Activated naive CD4-positive, alpha-beta T cell treated with anti-CD3 and anti-CD28 coated beads, Interleukin-2, amount 50 U/mL, for 24 hours (primary cell): ENCODE measurements around the gene THBD.

Source experiments
- H3K27ac Mint-ChIP-seq: one replicate; pipeline ENCODE4 v1.8.0; 2021; ENCODE audit warnings: mild to moderate bottlenecking, mixed read lengths
- H3K27me3 Mint-ChIP-seq: one replicate; pipeline ENCODE4 v1.8.0; 2021; ENCODE audit warnings: mixed read lengths
- H3K36me3 Mint-ChIP-seq: one replicate; pipeline ENCODE4 v1.8.0; 2021; ENCODE audit warnings: mixed read lengths
- H3K4me1 Mint-ChIP-seq: one replicate; pipeline ENCODE4 v1.8.0; 2021; ENCODE audit warnings: mixed read lengths
- H3K4me3 Mint-ChIP-seq: one replicate; pipeline ENCODE4 v1.8.0; 2021; ENCODE audit warnings: mild to moderate bottlenecking, mixed read lengths
- H3K9me3 Mint-ChIP-seq: one replicate; pipeline ENCODE4 v1.8.0; 2021; ENCODE audit warnings: mixed read lengths

Gene THBD, protein sequence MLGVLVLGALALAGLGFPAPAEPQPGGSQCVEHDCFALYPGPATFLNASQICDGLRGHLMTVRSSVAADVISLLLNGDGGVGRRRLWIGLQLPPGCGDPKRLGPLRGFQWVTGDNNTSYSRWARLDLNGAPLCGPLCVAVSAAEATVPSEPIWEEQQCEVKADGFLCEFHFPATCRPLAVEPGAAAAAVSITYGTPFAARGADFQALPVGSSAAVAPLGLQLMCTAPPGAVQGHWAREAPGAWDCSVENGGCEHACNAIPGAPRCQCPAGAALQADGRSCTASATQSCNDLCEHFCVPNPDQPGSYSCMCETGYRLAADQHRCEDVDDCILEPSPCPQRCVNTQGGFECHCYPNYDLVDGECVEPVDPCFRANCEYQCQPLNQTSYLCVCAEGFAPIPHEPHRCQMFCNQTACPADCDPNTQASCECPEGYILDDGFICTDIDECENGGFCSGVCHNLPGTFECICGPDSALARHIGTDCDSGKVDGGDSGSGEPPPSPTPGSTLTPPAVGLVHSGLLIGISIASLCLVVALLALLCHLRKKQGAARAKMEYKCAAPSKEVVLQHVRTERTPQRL

DNA sequence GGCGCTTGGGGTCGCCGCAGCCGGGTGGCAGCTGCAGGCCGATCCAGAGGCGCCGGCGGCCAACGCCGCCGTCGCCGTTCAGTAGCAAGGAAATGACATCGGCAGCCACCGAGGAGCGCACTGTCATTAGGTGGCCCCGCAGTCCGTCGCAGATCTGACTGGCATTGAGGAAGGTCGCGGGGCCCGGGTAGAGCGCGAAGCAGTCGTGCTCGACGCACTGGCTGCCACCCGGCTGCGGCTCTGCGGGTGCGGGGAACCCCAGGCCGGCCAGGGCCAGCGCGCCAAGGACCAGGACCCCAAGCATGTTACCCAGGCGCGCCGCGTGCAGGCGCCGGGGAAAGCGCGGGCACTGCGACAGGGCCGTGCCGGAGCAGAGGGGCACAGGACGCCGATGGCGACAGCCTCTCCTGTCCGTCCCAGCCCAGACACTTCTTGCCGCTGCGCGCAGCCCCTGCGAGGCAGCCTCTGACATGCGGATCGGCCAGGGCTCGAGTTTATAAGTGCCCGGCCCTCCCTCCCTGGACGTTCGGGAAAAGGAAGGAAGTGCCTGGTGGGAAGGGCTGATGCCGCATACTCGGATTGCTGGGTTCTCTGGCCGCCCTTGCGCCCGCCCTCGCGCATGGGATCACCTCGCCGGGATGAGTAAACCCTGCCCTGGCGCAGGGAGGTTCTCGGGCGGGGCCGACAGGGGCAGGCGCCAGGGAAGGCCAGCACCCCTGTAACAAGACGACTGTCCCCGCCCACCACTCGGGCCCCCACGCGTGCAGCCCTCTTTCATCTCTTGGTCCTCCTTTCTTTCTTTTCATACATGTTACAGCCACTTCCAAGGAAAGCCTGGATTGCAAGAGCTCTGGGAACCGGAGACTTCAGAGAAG is at the start of gene THBD:
THBD (minus strand) TSS at position 472 of the 875 bp plus-strand sequence; CDS start at position 304, 168 bp downstream.
- Mint-ChIP-seq H3K4me1 (no peaks in the 10 kb centered on the region), H3K27me3 (peaks cover 21% of the 10 kb centered on the region), H3K27ac (no peak within 1 kb of the TSS), H3K9me3 (no peaks in the 10 kb centered on the region), H3K36me3 (no peaks in the 10 kb centered on the region), H3K4me3 (no peak within 1 kb of the TSS)

DNA sequence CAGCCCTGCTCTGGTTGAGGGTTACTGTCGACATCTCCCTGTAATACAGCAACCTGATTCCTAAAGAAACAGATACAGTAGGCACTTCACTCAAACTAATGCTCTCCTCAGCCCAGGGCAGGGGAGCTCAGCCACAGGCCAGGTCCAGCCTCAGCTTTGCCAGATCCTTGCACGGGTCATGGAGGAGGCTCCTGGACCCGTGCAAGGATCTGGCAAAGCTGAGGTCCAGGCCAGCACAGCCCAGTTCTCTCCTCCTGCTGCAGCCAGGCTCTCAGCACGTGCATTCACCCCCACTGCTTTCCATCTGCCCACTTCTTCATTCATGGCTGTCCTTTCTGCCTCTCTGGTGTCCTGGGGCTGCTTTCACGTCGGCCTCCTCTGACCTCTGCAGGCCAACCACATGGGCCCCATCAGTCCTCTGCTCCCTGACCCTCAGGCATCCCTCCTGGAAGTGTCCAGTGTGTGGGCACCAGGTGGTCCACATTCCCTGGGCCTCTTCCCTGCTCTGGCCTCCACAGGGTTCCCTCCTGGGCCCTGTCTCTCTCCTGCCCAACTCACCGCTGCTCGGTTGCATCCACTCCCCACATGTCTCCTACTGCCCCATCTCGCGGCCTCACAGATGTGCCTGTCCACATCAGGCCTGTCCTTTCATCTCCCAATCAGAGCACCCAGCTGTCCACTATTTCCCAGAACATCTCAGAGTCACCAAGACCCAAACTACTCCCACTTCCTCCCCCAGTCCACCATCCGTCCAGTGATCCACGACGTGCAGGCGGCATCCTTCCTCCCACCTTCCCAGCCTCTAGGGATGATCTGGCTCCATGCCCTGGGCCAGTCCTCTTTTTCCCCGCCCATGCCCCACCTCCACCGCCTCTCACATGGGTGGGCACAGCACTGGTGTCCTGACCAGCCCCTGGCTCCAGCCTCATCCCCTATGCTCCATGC is 48.4 kb upstream of the THBD start:
- no peak overlapping the region for H3K4me3 Mint-ChIP-seq
- H3K36me3 Mint-ChIP-seq = no peaks in the 10 kb centered on the region
- H3K4me1 Mint-ChIP-seq = no peaks in the 10 kb centered on the region
- no peaks in the 10 kb centered on the region for H3K27me3 Mint-ChIP-seq
- H3K9me3 Mint-ChIP-seq = no peaks in the 10 kb centered on the region
- no peak overlapping the region for H3K27ac Mint-ChIP-seq

DNA sequence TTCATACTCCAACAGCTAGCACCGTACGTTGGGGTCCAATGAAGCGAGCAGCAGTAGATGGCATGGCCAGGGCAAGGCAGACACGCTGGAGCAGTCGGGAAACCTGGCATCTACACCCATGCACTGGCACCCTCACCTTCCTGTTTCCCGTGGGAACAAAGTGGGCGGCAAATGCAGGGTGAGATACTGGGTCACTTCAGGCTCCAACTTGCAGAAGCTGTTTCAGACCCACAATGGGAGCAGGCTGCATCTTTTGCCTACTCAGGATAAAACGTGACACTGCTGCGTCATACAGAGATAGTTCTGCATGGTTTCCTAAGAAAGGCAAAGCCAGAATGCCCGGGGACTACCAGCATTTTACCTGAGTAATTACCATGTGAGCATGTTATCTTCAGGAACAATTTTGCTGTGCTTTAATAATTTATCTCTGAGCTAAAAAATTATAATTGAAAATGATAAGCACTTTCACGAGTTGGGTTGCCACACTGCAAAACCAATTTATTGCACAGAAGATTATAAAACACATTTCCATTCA is 47.6 kb upstream of the THBD start:
- Mint-ChIP-seq H3K4me1 (no peaks in the 10 kb centered on the region), H3K27me3 (no peaks in the 10 kb centered on the region), H3K36me3 (no peaks in the 10 kb centered on the region), H3K4me3 (no peak overlapping the region), H3K9me3 (no peaks in the 10 kb centered on the region), H3K27ac (no peak overlapping the region)

DNA sequence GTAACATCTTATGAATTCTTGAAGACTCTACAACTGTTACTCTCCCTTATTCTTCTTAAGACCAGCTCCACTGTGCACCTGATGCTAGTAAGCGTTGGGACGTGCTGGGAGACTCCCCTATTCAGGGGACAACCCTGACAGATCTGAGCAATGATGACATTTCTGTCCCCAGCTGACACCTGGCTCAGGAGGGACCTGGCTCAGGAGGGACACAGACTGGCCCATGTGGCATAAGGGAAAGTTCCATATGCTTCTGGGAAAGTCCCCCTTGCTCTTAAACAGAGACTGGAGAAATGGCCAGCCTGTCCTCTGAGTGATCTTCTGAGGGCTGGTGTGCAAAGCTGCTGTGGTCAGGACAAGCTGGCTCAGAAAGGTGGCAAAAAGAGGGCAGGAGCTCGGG is 46.6 kb upstream of the THBD start:
- H3K27me3 Mint-ChIP-seq = no peaks in the 10 kb centered on the region
- H3K9me3 Mint-ChIP-seq = no peaks in the 10 kb centered on the region
- H3K4me3 Mint-ChIP-seq = no peak overlapping the region
- H3K4me1 Mint-ChIP-seq = no peaks in the 10 kb centered on the region
- H3K36me3 Mint-ChIP-seq = no peaks in the 10 kb centered on the region
- H3K27ac Mint-ChIP-seq = no peak overlapping the region

DNA sequence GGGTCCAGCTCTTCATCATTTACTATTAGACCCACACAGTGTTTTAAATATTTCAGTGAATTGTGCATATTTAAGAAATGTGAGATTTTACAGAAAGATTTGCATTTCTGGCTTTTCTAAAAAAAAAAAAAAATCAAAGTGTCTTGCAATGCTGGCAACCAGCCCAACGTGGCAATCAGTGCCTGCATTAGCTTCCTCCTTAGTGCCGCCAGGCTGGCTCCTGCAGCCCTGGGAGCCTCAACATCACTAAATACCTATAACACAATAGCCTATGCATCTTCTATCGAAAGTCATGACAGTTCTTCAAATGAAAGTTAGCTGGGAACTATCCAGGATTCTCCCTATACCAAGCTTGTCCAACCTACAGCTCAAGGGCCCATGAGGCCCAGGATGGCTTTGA is 46.0 kb upstream of the THBD start:
- Mint-ChIP-seq H3K27me3 (no peaks in the 10 kb centered on the region), H3K36me3 (no peaks in the 10 kb centered on the region), H3K4me1 (no peaks in the 10 kb centered on the region), H3K4me3 (no peak overlapping the region), H3K27ac (no peak overlapping the region), H3K9me3 (no peaks in the 10 kb centered on the region)

DNA sequence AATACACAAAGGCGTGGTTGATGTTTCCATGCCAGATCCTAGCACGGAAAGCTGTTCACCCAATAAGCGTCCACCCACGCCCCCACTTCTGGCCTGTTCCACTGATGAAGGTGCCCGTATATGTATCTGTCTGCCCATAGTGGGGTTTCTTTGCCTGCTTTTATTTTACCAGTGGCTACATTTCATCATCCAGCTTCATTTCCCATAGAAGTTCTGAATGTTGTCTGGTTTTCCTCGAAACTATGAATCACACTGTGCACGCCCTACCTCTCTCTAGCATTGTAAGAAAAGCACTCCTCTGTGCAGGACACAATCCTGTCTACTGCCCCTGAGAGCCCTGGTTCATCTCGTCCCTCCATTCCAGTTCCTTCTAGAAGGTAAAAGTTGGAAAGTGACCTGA is 45.5 kb upstream of the THBD start:
- Mint-ChIP-seq H3K4me3 (no peak overlapping the region), H3K36me3 (no peaks in the 10 kb centered on the region), H3K27ac (no peak overlapping the region), H3K27me3 (no peaks in the 10 kb centered on the region), H3K4me1 (no peaks in the 10 kb centered on the region), H3K9me3 (no peaks in the 10 kb centered on the region)

DNA sequence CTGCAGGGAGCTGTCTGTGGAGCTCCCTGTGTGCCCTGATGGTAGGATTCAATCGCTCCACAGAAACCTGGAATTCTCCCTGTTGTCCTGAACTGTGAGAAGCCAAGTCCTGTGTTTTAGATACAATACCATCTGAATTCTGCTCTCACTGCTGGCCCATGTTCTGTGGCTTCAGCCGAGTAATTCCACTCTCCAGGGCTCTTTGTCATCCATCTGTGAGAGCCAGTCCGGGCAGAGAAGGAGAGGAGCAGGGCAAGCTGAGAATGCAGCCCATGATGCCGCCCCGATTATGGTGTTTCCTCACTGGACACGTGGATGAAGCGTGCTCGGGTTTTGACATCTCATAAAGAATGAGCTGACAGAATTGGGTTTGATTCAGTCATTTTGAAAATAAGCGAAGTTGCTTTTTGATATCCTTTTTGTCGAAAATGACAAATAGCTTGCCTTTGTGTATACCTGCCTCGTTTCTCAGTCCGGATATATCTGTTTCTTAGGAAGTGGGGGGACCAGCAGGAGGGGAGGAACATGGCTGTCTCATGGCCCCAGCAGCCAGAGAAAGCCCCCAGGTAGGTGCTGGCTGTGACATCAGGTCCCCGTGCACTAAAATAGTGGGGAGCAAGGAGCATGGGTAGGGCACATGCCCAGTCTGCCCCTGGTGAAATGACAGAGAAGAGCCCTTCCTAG is 44.9 kb upstream of the THBD start:
- H3K4me1 Mint-ChIP-seq = no peaks in the 10 kb centered on the region
- H3K27ac Mint-ChIP-seq = no peak overlapping the region
- H3K9me3 Mint-ChIP-seq = no peaks in the 10 kb centered on the region
- H3K36me3 Mint-ChIP-seq = no peaks in the 10 kb centered on the region
- no peaks in the 10 kb centered on the region for H3K27me3 Mint-ChIP-seq
- H3K4me3 Mint-ChIP-seq = no peak overlapping the region

DNA sequence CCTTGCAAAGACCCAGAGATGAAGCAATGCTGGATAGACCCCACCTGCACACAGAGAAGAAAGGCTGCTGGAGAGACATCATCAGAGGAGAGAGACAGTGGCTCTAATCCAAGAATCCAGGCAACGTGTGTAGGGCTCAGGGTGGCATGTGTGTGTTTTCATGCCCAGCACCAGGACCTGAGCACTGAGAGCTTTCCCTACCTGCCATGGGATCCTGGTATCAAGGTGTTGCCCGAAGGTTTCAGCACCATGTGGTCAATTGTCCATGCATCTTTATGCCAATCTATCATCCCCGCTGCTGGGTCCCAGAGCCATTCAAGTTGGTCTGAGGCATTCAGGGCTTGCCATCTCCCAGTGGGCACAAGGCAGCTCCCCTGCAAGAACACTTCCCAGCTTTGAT is 44.1 kb upstream of the THBD start:
- Mint-ChIP-seq H3K27me3 (no peaks in the 10 kb centered on the region), H3K4me3 (no peak overlapping the region), H3K27ac (no peak overlapping the region), H3K36me3 (no peaks in the 10 kb centered on the region), H3K9me3 (no peaks in the 10 kb centered on the region), H3K4me1 (no peaks in the 10 kb centered on the region)

DNA sequence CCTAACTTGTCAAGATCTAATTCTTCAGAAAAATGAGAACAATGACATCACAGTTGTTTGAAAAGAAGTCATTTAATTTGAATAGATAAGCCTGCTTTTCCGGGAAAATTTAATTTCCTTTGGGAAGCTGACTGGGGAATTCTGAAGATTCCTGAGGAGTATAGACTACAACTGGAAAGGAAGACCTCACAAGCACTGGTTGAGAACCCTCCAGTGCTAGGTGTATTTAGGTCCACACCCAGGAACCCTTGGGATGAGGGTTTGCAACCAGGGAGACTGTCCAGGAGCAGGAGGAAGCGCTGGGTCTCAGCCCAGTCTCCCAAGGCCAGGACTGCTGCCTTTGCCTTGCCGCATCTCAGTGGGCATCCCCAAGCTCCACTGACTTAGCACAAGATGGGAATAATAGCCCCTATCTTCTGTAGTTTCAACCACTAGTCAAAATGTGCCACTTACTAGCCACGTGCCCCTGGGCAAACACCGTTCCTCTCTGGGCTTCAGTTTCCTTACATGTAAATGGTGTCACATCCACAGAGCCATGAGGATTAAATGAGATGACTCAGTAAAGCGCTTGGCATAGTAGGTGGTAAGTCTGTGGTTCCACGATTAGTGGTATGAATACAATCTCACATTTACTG is 43.5 kb upstream of the THBD start:
- Mint-ChIP-seq H3K4me3 (no peak overlapping the region), H3K27ac (no peak overlapping the region)

DNA sequence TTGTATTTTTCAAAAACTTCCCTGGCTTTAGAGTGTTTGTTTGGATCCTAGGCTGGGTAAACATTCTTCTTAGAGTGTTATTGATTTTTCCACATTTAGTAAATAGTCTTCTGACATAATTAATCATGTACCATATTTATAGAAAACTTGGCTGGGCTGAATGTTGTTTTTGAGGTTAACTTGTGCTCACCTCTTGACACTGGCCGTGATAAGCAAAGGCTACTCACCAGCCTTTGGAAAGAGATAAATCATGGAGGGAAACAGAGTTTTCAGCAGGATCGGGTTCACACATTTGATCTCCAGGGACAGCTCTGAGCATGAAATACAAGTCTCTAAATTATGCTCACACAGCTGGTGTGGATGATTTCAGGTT is 42.9 kb upstream of the THBD start:
- no peak overlapping the region for H3K4me3 Mint-ChIP-seq
- H3K27ac Mint-ChIP-seq = no peak overlapping the region
- no peaks in the 10 kb centered on the region for H3K36me3 Mint-ChIP-seq
- H3K9me3 Mint-ChIP-seq = no peaks in the 10 kb centered on the region
- no peaks in the 10 kb centered on the region for H3K4me1 Mint-ChIP-seq
- H3K27me3 Mint-ChIP-seq = no peaks in the 10 kb centered on the region

More for the DNA sequence above, 43.5 kb upstream of the THBD start:
- no peaks in the 10 kb centered on the region for H3K36me3 Mint-ChIP-seq
- H3K4me1 Mint-ChIP-seq = no peaks in the 10 kb centered on the region
- no peaks in the 10 kb centered on the region for H3K9me3 Mint-ChIP-seq
- no peaks in the 10 kb centered on the region for H3K27me3 Mint-ChIP-seq

DNA sequence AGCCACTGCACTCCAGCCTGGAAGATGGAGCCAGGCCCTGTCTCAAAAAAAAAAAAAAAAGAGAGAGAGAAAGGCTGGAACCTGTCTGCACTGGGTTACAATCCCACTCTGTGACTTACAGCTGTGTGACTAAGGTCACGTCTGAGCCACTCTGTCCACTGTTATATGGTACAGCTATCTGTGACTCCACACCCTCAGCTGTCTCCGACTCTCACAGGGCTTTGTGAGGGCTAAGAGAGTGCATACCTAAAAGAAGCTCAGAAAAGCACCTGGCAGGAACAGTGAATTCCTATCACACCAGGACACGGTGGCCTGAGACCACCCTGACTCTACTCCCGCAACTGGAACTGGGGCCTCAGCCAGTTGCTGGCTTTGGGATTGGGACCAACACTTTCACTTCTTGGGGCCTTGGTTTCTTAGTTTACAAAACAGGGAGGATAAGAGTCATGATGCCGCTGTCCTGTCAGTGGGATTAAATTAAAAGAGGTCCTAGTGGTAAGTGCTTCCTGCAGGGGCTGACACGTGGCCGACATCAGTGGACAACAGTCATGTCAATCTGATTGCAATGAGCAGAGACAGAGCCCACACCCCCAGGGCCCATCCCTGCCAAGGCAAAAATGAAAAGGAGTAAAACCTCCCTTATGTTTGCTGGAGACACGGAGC is 42.4 kb upstream of the THBD start:
- Mint-ChIP-seq H3K27me3 (no peaks in the 10 kb centered on the region), H3K27ac (no peak overlapping the region), H3K36me3 (no peaks in the 10 kb centered on the region), H3K4me3 (no peak overlapping the region), H3K4me1 (no peaks in the 10 kb centered on the region), H3K9me3 (no peaks in the 10 kb centered on the region)

DNA sequence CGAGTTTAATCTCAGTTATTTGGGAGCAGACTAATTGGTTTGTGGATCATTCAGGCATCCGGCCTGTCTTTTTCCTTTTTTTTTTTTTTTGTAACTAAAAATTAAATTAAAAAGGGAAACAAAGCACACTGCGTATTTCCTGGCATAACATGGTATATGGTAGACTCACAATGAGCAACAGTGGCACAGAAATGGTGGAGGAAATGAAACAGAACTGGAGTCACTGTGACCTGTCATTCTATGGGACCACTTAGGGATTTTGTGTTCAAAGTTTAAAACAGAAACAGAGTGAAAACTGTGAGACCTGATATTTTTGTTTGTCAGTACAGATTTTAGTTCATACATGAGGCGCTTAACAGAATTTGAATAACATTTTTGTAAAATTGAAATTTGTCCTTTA is 41.4 kb upstream of the THBD start:
- no peaks in the 10 kb centered on the region for H3K36me3 Mint-ChIP-seq
- no peaks in the 10 kb centered on the region for H3K27me3 Mint-ChIP-seq
- no peaks in the 10 kb centered on the region for H3K4me1 Mint-ChIP-seq
- no peak overlapping the region for H3K27ac Mint-ChIP-seq
- no peak overlapping the region for H3K4me3 Mint-ChIP-seq
- no peaks in the 10 kb centered on the region for H3K9me3 Mint-ChIP-seq

DNA sequence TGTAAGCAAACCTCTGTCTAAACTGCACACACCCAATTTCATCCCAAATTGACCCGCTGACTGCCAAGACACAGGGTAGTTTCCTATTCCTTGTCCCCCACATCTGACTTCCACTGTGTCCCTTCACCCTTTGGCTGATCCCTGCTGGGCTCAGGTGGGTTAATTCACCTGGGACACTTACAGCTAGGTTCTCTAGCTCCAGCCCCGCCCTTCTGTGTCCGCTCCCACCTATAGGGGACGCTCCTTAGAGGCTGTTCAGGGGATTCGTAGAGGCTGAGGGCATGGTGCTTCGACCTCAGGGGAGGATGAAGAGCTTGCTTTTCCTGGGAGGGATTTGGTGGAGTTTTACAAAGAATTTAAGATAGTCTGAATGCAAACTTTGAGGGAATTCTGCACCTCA is 40.7 kb upstream of the THBD start:
- H3K36me3 Mint-ChIP-seq = no peaks in the 10 kb centered on the region
- H3K4me3 Mint-ChIP-seq = no peak overlapping the region
- H3K27me3 Mint-ChIP-seq = no peaks in the 10 kb centered on the region
- no peaks in the 10 kb centered on the region for H3K9me3 Mint-ChIP-seq
- no peaks in the 10 kb centered on the region for H3K4me1 Mint-ChIP-seq
- no peak overlapping the region for H3K27ac Mint-ChIP-seq

DNA sequence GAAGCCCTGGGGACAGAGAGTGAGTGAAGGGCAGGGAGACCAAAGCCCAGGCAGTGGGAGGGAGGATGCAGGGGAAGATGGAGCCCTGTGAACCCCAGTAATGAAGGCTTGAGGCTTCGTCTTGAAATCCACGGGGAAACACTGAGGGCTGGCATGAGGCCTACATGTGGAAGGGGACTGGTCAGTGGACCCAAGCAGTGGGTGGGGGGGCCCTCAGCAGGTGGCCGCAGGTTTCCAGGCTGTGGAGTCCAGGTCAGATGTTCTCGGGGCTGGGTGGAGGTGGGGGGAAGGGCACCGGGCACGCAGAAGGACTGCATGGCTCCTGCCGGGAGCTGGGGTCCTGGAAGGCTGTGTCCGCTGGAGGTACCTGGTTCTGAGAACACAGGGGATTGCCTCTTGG is 39.4 kb upstream of the THBD start:
- H3K27me3 Mint-ChIP-seq = no peaks in the 10 kb centered on the region
- no peak overlapping the region for H3K27ac Mint-ChIP-seq
- H3K36me3 Mint-ChIP-seq = no peaks in the 10 kb centered on the region
- no peak overlapping the region for H3K4me3 Mint-ChIP-seq
- H3K4me1 Mint-ChIP-seq = no peaks in the 10 kb centered on the region
- H3K9me3 Mint-ChIP-seq = no peaks in the 10 kb centered on the region
